Measurements from ENCODE around the gene CD53.

Gene CD53

GRCh38 chr1:110876748-110877341 lies 3.9 kb downstream of the CD53 start:
- DNase-seq (ENCODE audit: low read depth): no peak

- no peak for DNase-seq (ENCODE audit: low read depth)
Observed at GRCh38 chr1:110877364-110877763, 4.4 kb downstream of the CD53 start.

- DNase-seq (ENCODE audit: low read depth): no peak
Observed at GRCh38 chr1:110877776-110878175, 4.8 kb downstream of the CD53 start.

GRCh38 chr1:110878591-110878990 lies 5.6 kb downstream of the CD53 start:
- DNase-seq (ENCODE audit: low read depth): no peak

GRCh38 chr1:110878993-110879392 lies 6.0 kb downstream of the CD53 start:
- no peak for DNase-seq (ENCODE audit: low read depth)

- no peak for DNase-seq (ENCODE audit: low read depth)
Observed at GRCh38 chr1:110879758-110880606, 7.0 kb downstream of the CD53 start.

GRCh38 chr1:110880708-110881374 lies 7.9 kb downstream of the CD53 start:
- DNase-seq (ENCODE audit: low read depth): no peak

GRCh38 chr1:110888049-110888448 lies 15.1 kb downstream of the CD53 start:
- no peak for DNase-seq (ENCODE audit: low read depth)

- no peak for DNase-seq (ENCODE audit: low read depth)
Observed at GRCh38 chr1:110888641-110889040, 15.7 kb downstream of the CD53 start.

- no peak for DNase-seq (ENCODE audit: low read depth)
Observed at GRCh38 chr1:110890474-110891196, 17.7 kb downstream of the CD53 start.

GRCh38 chr1:110893908-110894490 lies 21.1 kb downstream of the CD53 start:
- DNase-seq (ENCODE audit: low read depth): no peak

- no peak for DNase-seq (ENCODE audit: low read depth)
Observed at GRCh38 chr1:110896090-110896489, 23.1 kb downstream of the CD53 start.

GRCh38 chr1:110897681-110898080 lies 24.7 kb downstream of the CD53 start:
- no peak for DNase-seq (ENCODE audit: low read depth)

GRCh38 chr1:110898734-110899457 lies 25.9 kb downstream of the CD53 start:
- DNase-seq (ENCODE audit: low read depth): no peak

- no peak for DNase-seq (ENCODE audit: low read depth)
Observed at GRCh38 chr1:110899458-110899843, 26.5 kb downstream of the CD53 start.

- no peak for DNase-seq (ENCODE audit: low read depth)
Observed at GRCh38 chr1:110902820-110903463, 30.0 kb downstream of the CD53 start.

GRCh38 chr1:110903853-110904500 lies 31.0 kb downstream of the CD53 start:
- DNase-seq (ENCODE audit: low read depth): no peak

GRCh38 chr1:110912784-110913183 lies 39.8 kb downstream of the CD53 start:
- no peak for DNase-seq (ENCODE audit: low read depth)

GRCh38 chr1:110914676-110915075 lies 41.7 kb downstream of the CD53 start:
- peak; percentile 11 for DNase-seq (ENCODE audit: low read depth)

GRCh38 chr1:110915804-110916203 lies 42.9 kb downstream of the CD53 start:
- no peak for DNase-seq (ENCODE audit: low read depth)
